Endothelial cell of umbilical vein (primary cell): Measurements from ENCODE around the gene COQ8A. TPM values are rescaled to one million over a fixed set of nuclear protein-coding genes. Genes with fewer than 3 reads are reported as not detected.

Experiments
- BruUV-seq: library from RNA; stranded (reverse); fragments of 400-500 nt; replicated peaks from 2 replicates; lab custom pipeline; 2021; lab: Mats Ljungman, UMichigan
- CTCF ChIA-PET: fragments of 300-600, 350-600 bp; sonication (Branson Sonifier 250); formaldehyde crosslinking; loops from one replicate; lab custom pipeline; 2021; ENCODE audit warnings: antibody characterized with exemption, inconsistent platforms; lab: Charles Lee
- POLR2A ChIA-PET: fragments of 300-600, 350-600 bp; sonication (Branson Sonifier 250); formaldehyde crosslinking; loops from one replicate; lab custom pipeline; 2021; ENCODE audit warnings: antibody characterized with exemption, inconsistent platforms; lab: Charles Lee
- DNase-seq: peaks from one replicate; pipeline ENCODE4 v3.0.0-alpha.2; 2011; ENCODE audit warnings: low read depth, low spot score
- FAIRE-seq: peaks from 2 replicates; lab custom pipeline; 2011; peaks lifted over from hg19 to GRCh38; lab: Jason Lieb, UNC
- H2AFZ ChIP-seq: 2 replicates; pipeline ENCODE4 v1.6.0; 2012; ENCODE audit warnings: low read depth, low read length, control low read depth, inconsistent platforms
- H3K27ac ChIP-seq: 2 replicates; pipeline ENCODE4 v1.5.1; 2011; ENCODE audit warnings: low read depth, mild to moderate bottlenecking, control low read depth, low read length, moderate library complexity; ENCODE audit not compliant: insufficient read depth
- H3K27me3 ChIP-seq, 2 experiments: 2 replicates each; pipeline versions ENCODE4 v1.6.0 to v1.6.1; 2011; ENCODE audit warnings: low read length in 2 of 2, mixed read lengths in 1 of 2; ENCODE audit not compliant: control insufficient read depth in 2 of 2, insufficient read depth in 2 of 2
- H3K36me3 ChIP-seq, 2 experiments: 2 replicates in 1 of 2; 3 replicates in 1 of 2; pipeline ENCODE4 v1.5.1; 2011; ENCODE audit warnings: low read length in 2 of 2, mild to moderate bottlenecking in 1 of 2, moderate library complexity in 1 of 2; ENCODE audit not compliant: control insufficient read depth in 2 of 2, insufficient read depth in 2 of 2; ENCODE audit errors: extremely low read depth in 1 of 2
- H3K4me1 ChIP-seq: 3 replicates; pipeline ENCODE4 v1.5.1; 2011; ENCODE audit warnings: mild to moderate bottlenecking, low read length; ENCODE audit not compliant: control insufficient read depth, insufficient read depth; ENCODE audit errors: extremely low read depth
- H3K4me2 ChIP-seq: 2 replicates; pipeline ENCODE4 v1.6.1; 2011; ENCODE audit warnings: low read length, control low read depth, mixed read lengths; ENCODE audit not compliant: insufficient read depth
- H3K4me3 ChIP-seq, 3 experiments: fragments of 200-600 bp in 1 of 3; sonication (generic), shearing (Covaris generic) in 1 of 3; replicated peaks in 1 of 3; 2 replicates each; pipeline ENCODE4 v1.5.1; 2011 to 2016; ENCODE audit warnings: control low read depth in 3 of 3, low read length in 3 of 3, mild to moderate bottlenecking in 2 of 3, inconsistent platforms in 1 of 3, low read depth in 1 of 3, moderate library complexity in 1 of 3; ENCODE audit not compliant: insufficient read depth in 1 of 3
- H3K79me2 ChIP-seq: 2 replicates; pipeline ENCODE4 v1.6.0; 2012; ENCODE audit warnings: low read length, inconsistent platforms; ENCODE audit not compliant: control insufficient read depth, insufficient read depth
- H3K9ac ChIP-seq: replicated peaks from 2 replicates; pipeline ENCODE3; 2011; ENCODE audit warnings: low read length, control low read depth; ENCODE audit not compliant: insufficient read depth; ENCODE audit errors: extremely low read depth
- H3K9me1 ChIP-seq: replicated peaks from 3 replicates; pipeline ENCODE4 v1.6.0; 2011; ENCODE audit warnings: mild to moderate bottlenecking, low read length; ENCODE audit not compliant: control insufficient read depth, insufficient read depth; ENCODE audit errors: extremely low read depth
- H3K9me3 ChIP-seq: replicated peaks from 2 replicates; pipeline ENCODE4 v1.5.1; 2012; ENCODE audit warnings: low read length, inconsistent platforms; ENCODE audit not compliant: control insufficient read depth, insufficient read depth
- H4K20me1 ChIP-seq: replicated peaks from 2 replicates; pipeline ENCODE3; 2011; ENCODE audit warnings: mild to moderate bottlenecking, low read length; ENCODE audit not compliant: control insufficient read depth, insufficient read depth; ENCODE audit errors: extremely low read depth
- EZH2 ChIP-seq: IDR thresholded peaks from 2 replicates; pipeline ENCODE4 v1.6.1; 2012; ENCODE audit warnings: borderline replicate concordance, low read depth, mild to moderate bottlenecking, moderate library complexity, low read length, inconsistent platforms; ENCODE audit not compliant: severe bottlenecking
- FOS ChIP-seq: IDR thresholded peaks from 2 replicates; pipeline ENCODE4 v1.6.1; 2011; ENCODE audit warnings: mild to moderate bottlenecking, low read length, moderate library complexity, borderline replicate concordance; ENCODE audit not compliant: insufficient read depth
- GATA2 ChIP-seq: IDR thresholded peaks from 2 replicates; pipeline ENCODE4 v1.7.0; 2011; ENCODE audit warnings: low read depth, mild to moderate bottlenecking, moderate library complexity, mixed read lengths, low read length; ENCODE audit not compliant: insufficient read length, insufficient read depth
- JUN ChIP-seq: IDR thresholded peaks from 2 replicates; pipeline ENCODE4 v1.6.1; 2011; ENCODE audit warnings: borderline replicate concordance, low read depth; ENCODE audit not compliant: insufficient read length, insufficient read depth
- MYC ChIP-seq: IDR thresholded peaks from one replicate; pipeline ENCODE4 v1.6.1; 2011; ENCODE audit warnings: mild to moderate bottlenecking, low read depth, low read length
- POLR2A ChIP-seq: IDR thresholded peaks from 2 replicates; pipeline ENCODE4 v1.6.1; 2012; ENCODE audit warnings: low read depth, mild to moderate bottlenecking, control low read depth, low read length
- POLR2AphosphoS5 ChIP-seq: IDR thresholded peaks from 2 replicates; pipeline ENCODE4 v1.6.1; 2012; ENCODE audit warnings: low read depth, mild to moderate bottlenecking, control low read depth, low read length, moderate library complexity; ENCODE audit not compliant: insufficient read depth
- dilution Hi-C: fragments of 300-500 bp; cut with MboI; formaldehyde crosslinking; loops from one replicate; pipeline ENCODE4 v1.15.0; 2019; ENCODE audit warnings: low sequenced_read_pairs; ENCODE audit not compliant: extremely low pct_ligation_motif_present
- intact Hi-C: fragments of 100-400 bp; cut with micrococcal nuclease; formaldehyde crosslinking; loops from one replicate; pipeline ENCODE4 v1.10.0; 2022
- polyA plus RNA-seq, 4 experiments: library from polyadenylated mRNA; depleted of rRNA in 3 of 4; stranded (reverse) in 3 of 4; unstranded in 1 of 4; fragments of >200 nt; gene quantifications; 2 replicates each; pipeline versions ENCODE4 v1.2.1 to v1.2.3, GENCODE V29; 2011 to 2012; ENCODE audit warnings: missing spikeins in 1 of 4
- total RNA-seq: library from RNA; stranded (reverse); gene quantifications from 2 replicates; pipeline ENCODE4 v1.2.3, GENCODE V29; 2021
- TF ChIP-seq, protein P1 (sequence below), 2 donors: IDR thresholded peaks; 1 replicate in 1 of 2; 2 replicates in 1 of 2; pipeline ENCODE4 v1.5.1; 2011; ENCODE audit warnings: low read length in 2 of 2, mild to moderate bottlenecking in 2 of 2, moderate library complexity in 2 of 2, control low read depth in 1 of 2, inconsistent platforms in 1 of 2, low read depth in 1 of 2; ENCODE audit not compliant: insufficient read depth in 1 of 2; ENCODE audit errors: extremely low read depth in 1 of 2
- TF ChIP-seq, protein P2 (sequence below): IDR thresholded peaks from 2 replicates; pipeline ENCODE4 v1.6.1; 2011; ENCODE audit not compliant: insufficient read depth, insufficient read length

The COQ8A gene
- total and polyA plus RNA-seq, 2 donors (not counting 3 experiments of a cell fraction or from before 2014, with no cell fraction given), result 6.8 to 9.4 TPM

DNA sequence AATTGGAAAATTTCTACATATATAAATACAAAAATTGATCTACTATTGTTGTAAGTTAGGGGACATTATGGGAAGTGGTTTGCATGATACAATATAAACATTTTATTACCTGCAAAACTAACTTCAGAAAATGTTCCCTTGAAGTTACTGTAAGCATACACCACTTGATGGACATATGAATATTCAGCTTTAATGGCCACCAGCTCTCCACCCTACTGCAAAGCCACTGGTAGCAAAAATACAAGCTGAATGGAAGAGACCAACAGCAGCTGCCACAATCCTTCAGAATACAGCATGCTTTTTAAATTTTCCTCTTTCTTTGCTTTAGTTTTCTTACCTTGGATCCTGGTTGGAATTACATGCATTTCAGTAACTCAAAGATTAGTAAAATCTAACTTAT, 69.8 kb downstream of the COQ8A start:
- Histone ChIP-seq H3K27ac (no peak overlapping the region), H3K9me1 (no peaks in the 10 kb centered on the region), H3K79me2 (no peaks in the 10 kb centered on the region), H3K4me1 (no peaks in the 10 kb centered on the region), H2AFZ (no peak overlapping the region), H3K9ac (no peak overlapping the region), H3K36me3 (peaks cover 6 to 9% of the 10 kb centered on the region in 2 experiments), H3K9me3 (no peaks in the 10 kb centered on the region), H3K4me3 (no peak overlapping the region), H3K27me3 (no peaks in the 10 kb centered on the region), H4K20me1 (no peaks in the 10 kb centered on the region), H3K4me2 (no peak overlapping the region)
- CTCF ChIA-PET, result interaction anchor here (1.3 kb wide), 1 partner anchor 56 kb away, joined by 3 read pairs; no protein-coding TSS in a partner anchor
- dilution Hi-C loops (no loop called here), intact Hi-C loops (no loop called here)
- no TSS peak for BruUV-seq
- DNase-seq (no peak), FAIRE-seq (no peak)
- TF ChIP-seq GATA2 (no peak), MYC (no peak), POLR2A (no peak), FOS (no peak)
- POLR2A ChIA-PET, result no interaction called here

GRCh38 chr1:227010645-227011044, 70.6 kb downstream of the COQ8A start:
- no peaks in the 10 kb centered on the region for H3K79me2 ChIP-seq
- H3K4me3 ChIP-seq, result no peak overlapping the region
- no peaks in the 10 kb centered on the region for H3K9me1 ChIP-seq
- H4K20me1 ChIP-seq, result no peaks in the 10 kb centered on the region
- H3K27me3 ChIP-seq, result no peaks in the 10 kb centered on the region
- BruUV-seq, result no TSS peak
- no peak for FAIRE-seq
- H3K4me2 ChIP-seq, result no peak overlapping the region
- intact Hi-C loops (no loop called here), dilution Hi-C loops (no loop called here)
- no peaks in the 10 kb centered on the region for H3K4me1 ChIP-seq
- no peak overlapping the region for H3K9ac ChIP-seq
- CTCF ChIA-PET, result interaction anchor here (1.3 kb wide), 1 partner anchor 56 kb away, joined by 3 read pairs; no protein-coding TSS in a partner anchor
- H3K36me3 ChIP-seq, result peaks cover 8 to 10% of the 10 kb centered on the region in 2 experiments
- no peak overlapping the region for H2AFZ ChIP-seq
- no peak overlapping the region for H3K27ac ChIP-seq
- DNase-seq, result no peak
- TF ChIP-seq POLR2AphosphoS5 (no peak), FOS (no peak), MYC (no peak), GATA2 (no peak), JUN (no peak), EZH2 (no peak), POLR2A (no peak)
- TF ChIP-seq, protein P1, sequence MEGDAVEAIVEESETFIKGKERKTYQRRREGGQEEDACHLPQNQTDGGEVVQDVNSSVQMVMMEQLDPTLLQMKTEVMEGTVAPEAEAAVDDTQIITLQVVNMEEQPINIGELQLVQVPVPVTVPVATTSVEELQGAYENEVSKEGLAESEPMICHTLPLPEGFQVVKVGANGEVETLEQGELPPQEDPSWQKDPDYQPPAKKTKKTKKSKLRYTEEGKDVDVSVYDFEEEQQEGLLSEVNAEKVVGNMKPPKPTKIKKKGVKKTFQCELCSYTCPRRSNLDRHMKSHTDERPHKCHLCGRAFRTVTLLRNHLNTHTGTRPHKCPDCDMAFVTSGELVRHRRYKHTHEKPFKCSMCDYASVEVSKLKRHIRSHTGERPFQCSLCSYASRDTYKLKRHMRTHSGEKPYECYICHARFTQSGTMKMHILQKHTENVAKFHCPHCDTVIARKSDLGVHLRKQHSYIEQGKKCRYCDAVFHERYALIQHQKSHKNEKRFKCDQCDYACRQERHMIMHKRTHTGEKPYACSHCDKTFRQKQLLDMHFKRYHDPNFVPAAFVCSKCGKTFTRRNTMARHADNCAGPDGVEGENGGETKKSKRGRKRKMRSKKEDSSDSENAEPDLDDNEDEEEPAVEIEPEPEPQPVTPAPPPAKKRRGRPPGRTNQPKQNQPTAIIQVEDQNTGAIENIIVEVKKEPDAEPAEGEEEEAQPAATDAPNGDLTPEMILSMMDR (IDR thresholded peaks at IDR 0.05; ENCODE audit: extremely low read depth in 1 of 2, insufficient read depth in 1 of 2, low read depth in 1 of 2, low read length in 2 of 2), result no peak
- TF ChIP-seq, protein P2, sequence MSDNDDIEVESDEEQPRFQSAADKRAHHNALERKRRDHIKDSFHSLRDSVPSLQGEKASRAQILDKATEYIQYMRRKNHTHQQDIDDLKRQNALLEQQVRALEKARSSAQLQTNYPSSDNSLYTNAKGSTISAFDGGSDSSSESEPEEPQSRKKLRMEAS, result no peak
- POLR2A ChIA-PET, result no interaction called here
- H3K9me3 ChIP-seq, result no peaks in the 10 kb centered on the region
